HT1080 (cell line): ENCODE measurements around the gene CD82. TPM values are rescaled to one million over a fixed set of nuclear protein-coding genes. Genes with fewer than 3 reads are reported as not detected.
"Not testable (repeated sequence)": the region's sequence is repeated elsewhere in the genome, so short reads cannot be mapped to it uniquely, and the experiment has no call there.

ENCODE experiments used
- DNase-seq: peaks from one replicate; pipeline ENCODE4 v3.0.0-alpha.2; 2015; ENCODE audit warnings: low read depth
- total RNA-seq: library from RNA; depleted of rRNA; stranded (reverse); fragments of >200 nt; shearing (Covaris generic); gene quantifications from 2 replicates; pipeline ENCODE4 v1.2.3, GENCODE V29; 2014

The CD82 gene
- total RNA-seq, 1 experiment from 2014 or later: 41.9 TPM

GRCh38 chr11:44559207-44559939, 6.1 kb upstream of the CD82 start:
- DNase-seq: peak; percentile 65

GRCh38 chr11:44559940-44560300, 5.5 kb upstream of the CD82 start:
- not testable (repeated sequence) for DNase-seq

GRCh38 chr11:44561275-44561805, 4.1 kb upstream of the CD82 start:
- peak; percentile 61 for DNase-seq

GRCh38 chr11:44561964-44562734, 3.3 kb upstream of the CD82 start:
- DNase-seq: no peak

GRCh38 chr11:44562845-44563460, 2.5 kb upstream of the CD82 start:
- DNase-seq: no peak

- no peak for DNase-seq
Observed at GRCh38 chr11:44563711-44564110, 1.8 kb upstream of the CD82 start.

- DNase-seq: no peak
Observed at GRCh38 chr11:44564166-44564565, 1.3 kb upstream of the CD82 start.

GRCh38 chr11:44564670-44565210, 723 bp upstream of the CD82 start:
- peak; percentile 79 for DNase-seq

- no peak for DNase-seq
Observed at GRCh38 chr11:44565953-44566949, 788 bp downstream of the CD82 start.

- no peak for DNase-seq
Observed at GRCh38 chr11:44566952-44567875, 1.8 kb downstream of the CD82 start.

- no peak for DNase-seq
Observed at GRCh38 chr11:44567876-44568256, 2.4 kb downstream of the CD82 start.

- no peak for DNase-seq
Observed at GRCh38 chr11:44568331-44568657, 2.8 kb downstream of the CD82 start.

- peak; percentile 97 for DNase-seq
Observed at GRCh38 chr11:44568658-44569473, 3.4 kb downstream of the CD82 start.

- DNase-seq: no peak
Observed at GRCh38 chr11:44570411-44571155, 5.1 kb downstream of the CD82 start.

GRCh38 chr11:44571871-44572270, 6.4 kb downstream of the CD82 start:
- no peak for DNase-seq

GRCh38 chr11:44572436-44572835, 7.0 kb downstream of the CD82 start:
- no peak for DNase-seq

GRCh38 chr11:44572884-44573283, 7.4 kb downstream of the CD82 start:
- no peak for DNase-seq

GRCh38 chr11:44573333-44573732, 7.9 kb downstream of the CD82 start:
- DNase-seq: no peak
